CD4-positive, alpha-beta T cell treated with Interleukin-15 for 1 hour (primary cell): ENCODE measurements around the gene METTL24.
"Not testable (repeated sequence)": the region's sequence is repeated elsewhere in the genome, so short reads cannot be mapped to it uniquely, and the experiment has no call there.

ENCODE experiments used
- DNase-seq: peaks from one replicate; pipeline ENCODE4 v3.0.0-alpha.2; 2020

The METTL24 gene

GRCh38 chr6:110309432-110309831 is 48.7 kb downstream of the METTL24 start:
- DNase-seq: not testable (repeated sequence)

DNA sequence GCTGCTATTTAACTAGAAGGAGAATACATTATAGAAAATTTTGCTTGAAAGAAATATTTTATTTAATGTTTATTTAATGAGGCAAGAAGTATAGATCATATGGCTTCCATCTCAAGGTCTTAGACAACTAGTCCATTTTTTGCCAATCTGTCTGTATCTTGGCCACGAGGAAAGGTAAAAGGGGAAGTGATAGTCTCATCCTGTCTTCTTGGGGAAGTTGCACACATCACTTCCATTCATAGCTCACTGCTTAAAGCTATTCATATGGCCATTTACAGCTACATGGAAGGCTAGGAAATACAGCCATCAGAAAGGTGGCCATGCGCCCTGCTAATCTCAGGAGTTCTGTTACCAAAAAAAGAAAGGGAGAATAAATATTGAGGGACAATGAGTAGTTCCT is 50.8 kb downstream of the METTL24 start:
- no peak for DNase-seq

DNA sequence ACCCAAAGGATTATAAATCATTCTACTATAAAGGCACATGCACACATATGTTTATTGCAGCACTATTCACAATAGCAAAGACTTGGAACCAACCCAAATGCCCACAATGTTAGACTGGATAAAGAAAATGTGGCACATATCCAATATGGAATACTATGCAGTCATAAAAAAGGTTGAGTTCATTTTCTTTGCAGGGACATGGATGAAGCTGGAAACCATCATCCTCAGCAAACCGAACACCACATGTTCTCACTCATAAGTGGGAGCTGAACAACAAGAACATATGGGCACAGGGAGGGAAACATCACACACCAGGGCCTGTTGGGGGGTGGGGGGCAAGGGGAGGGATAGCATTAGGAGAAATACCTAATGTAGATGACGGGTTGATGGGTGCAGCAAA is 52.3 kb downstream of the METTL24 start:
- not testable (repeated sequence) for DNase-seq

GRCh38 chr6:110303692-110304091 is 54.5 kb downstream of the METTL24 start:
- not testable (repeated sequence) for DNase-seq

DNA sequence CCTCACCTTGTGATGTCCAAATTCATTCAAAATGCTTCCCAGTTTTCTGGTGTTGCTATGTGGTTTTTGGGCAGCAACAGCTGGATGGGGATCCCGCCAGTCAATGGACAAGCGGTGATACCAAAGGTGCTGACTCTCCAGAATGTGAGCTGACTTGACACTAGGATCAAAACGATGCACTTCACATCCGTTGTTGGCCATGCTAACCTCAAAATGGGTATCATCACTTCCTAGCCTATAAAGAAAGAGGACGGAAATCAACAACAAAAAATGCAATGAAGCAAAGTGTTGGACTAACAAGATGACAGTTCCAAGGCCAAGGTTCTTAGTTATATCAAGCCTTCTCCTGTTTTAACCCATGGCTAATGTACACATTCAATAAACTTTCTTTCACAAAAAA is 59.2 kb downstream of the METTL24 start:
- no peak for DNase-seq

GRCh38 chr6:110298411-110298810 is 59.7 kb downstream of the METTL24 start:
- no peak for DNase-seq

GRCh38 chr6:110296241-110297025 is 61.7 kb downstream of the METTL24 start:
- no peak for DNase-seq

- no peak for DNase-seq
Observed at GRCh38 chr6:110295451-110296165, 62.5 kb downstream of the METTL24 start.

- no peak for DNase-seq
Observed at GRCh38 chr6:110287462-110288341, 70.4 kb downstream of the METTL24 start.

- no peak for DNase-seq
Observed at GRCh38 chr6:110285306-110286060, 72.7 kb downstream of the METTL24 start.

DNA sequence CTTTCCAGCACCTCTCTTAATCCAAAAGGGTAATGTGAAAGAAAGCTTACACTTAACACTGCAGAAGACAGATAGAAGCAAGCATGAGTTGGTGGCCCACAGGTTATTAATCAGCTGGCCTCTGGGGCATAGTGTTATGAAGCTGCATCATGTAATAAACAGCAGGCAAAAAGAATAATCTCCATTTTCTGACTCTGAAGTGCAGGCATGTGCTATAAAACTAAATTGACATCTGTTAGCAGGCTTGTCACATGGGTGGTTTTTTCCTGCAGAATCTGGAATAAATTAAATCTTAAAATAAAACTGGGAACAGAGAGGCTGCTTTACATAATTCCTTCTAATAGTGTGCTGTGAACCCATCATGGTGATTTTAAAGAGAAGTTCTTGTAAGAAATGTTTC is 73.3 kb downstream of the METTL24 start:
- DNase-seq: no peak

DNA sequence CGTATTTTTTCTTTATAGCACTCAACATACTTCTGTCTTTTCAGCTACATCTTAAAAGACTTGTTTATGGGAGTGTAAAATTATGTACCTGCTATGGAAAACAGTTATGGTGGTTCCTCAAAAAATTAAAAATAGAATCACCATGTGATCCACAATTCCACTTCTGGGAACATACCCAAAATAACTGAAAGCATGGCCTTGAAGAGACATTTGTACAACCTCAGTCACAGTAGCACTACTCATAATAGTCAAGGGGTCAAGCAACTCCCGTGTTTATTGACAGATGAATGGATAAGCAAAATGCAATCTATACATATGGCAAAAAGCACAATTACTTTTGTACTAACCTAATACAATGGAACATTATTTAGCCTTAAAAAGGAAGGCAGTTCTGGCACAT is 74.5 kb downstream of the METTL24 start:
- DNase-seq: no peak

GRCh38 chr6:110282412-110282811 is 75.7 kb downstream of the METTL24 start:
- no peak for DNase-seq

- no peak for DNase-seq
Observed at GRCh38 chr6:110277100-110277665, 81.0 kb downstream of the METTL24 start.

- DNase-seq: not testable (repeated sequence)
Observed at GRCh38 chr6:110272781-110273180, 85.4 kb downstream of the METTL24 start.

DNA sequence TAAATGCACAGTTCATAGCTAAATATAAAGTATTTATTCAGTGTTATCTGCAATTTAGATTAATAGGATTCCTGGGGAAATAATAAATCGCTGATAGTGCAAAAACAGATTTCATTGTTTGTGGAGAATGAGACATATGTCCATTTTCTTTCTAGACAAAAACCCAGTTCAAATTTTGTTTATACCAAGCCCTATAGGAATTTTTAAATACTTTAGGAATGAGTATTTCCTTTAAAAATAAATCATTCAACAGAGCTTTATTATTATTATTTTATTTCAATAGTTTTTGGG is 86.5 kb downstream of the METTL24 start:
- no peak for DNase-seq

DNA sequence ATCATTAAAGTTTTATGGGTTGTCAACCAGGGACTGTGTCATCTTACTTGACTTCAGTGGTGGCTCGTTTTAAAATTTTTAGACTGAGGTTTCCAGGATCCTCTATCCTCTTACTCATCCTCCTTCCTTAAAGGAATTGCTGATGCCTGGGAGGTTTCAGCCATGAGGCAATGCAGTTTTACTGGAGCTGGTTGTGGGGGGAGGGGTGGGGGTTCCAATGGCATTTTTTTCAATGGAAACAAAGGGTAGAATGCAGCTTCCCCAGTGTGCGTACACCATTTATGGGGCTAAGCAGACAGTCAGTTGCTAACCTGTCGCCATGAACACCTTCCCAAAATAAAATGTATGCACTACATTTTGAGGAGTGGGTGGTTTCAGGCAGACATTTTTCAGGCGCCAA is 88.0 kb downstream of the METTL24 start:
- DNase-seq: no peak

- DNase-seq: no peak
Observed at GRCh38 chr6:110269623-110270022, 88.5 kb downstream of the METTL24 start.

GRCh38 chr6:110266996-110267395 is 91.2 kb downstream of the METTL24 start:
- no peak for DNase-seq

- DNase-seq: no peak
Observed at GRCh38 chr6:110265273-110265672, 92.9 kb downstream of the METTL24 start.

GRCh38 chr6:110256366-110256765 is 101.8 kb downstream of the METTL24 start:
- DNase-seq: no peak

DNA sequence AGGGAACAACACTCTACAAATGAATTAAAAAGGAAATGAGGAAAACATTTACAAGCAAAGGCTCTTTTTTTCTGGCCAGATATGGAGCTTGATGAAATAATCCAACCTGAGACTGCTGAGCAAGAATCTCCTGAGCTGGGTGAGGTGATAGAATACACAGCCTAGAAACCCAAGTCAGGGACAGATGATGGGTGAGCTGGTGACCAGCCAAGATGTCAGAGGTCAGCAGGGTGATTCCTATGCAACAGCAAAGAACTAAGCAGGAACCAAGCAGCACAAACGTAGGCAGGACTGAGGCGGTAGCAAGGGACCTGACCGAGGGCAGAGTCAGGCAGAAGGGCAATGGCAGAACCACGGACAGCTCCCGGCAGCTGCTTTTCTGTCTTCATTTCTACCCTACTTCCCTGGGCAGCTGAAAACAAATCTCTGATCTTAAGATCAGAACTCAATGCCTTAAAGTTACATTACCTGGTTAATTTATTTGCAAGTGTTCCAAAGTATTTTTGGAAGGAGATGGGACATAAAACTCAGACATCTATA is 102.9 kb downstream of the METTL24 start:
- no peak for DNase-seq
